ENCODE measurements around the gene HIP1R.
A peak's percentile ranks its signal among the peaks of the same experiment; 100 is the strongest.
"Not testable (repeated sequence)": the region's sequence is repeated elsewhere in the genome, so short reads cannot be mapped to it uniquely, and the experiment has no call there.

HIP1R gene

DNA sequence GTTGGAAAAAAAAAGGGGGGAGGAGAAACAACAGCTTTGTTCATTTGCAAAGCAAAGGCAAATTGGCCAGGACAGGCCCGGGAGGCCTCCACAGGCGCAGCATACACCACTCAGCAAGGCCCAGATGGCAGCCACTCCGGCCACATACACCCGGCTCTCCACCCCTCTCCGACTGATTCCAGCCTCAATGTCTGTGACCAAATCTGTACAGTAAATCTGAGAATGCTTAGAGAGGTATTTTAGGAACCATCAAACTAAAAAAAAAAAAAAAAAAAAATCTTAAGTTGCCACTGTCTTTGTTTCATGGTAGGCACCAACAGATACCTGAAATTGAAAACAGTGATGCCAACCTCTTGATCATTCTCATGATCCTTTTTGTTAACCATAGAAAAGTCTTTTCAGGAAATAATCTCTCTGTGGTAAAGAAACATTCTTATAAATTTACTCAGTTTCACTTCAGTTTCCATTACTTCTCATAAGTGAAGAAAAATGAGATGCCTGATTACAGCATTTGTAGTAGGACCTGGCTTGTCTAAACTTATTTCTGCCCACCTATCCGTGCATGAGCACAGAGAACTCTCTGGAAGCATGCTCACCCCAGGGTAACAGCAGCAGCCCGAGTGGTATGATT lies 40.4 kb downstream of the HIP1R start:
- DNase-seq, result no peak

DNA sequence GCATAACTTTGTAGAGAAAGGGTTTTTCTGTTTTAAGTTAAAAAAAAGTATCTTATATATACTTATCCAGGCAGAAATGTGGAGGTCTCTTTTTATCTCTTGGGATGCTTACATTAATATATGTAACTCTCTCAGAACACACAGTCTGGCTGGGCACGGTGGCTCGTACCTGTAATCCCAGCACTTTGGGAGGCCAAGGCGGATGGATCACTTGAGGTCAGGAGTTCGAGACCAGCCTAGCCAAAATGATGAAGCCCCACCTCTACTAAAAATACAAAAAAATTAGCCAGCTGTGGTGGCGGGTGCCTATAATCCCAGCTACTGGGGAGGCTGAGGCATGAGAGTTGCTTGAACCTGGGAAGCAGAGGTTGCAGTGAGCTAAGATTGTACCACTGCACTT lies 41.0 kb downstream of the HIP1R start:
- DNase-seq, result not testable (repeated sequence)

DNA sequence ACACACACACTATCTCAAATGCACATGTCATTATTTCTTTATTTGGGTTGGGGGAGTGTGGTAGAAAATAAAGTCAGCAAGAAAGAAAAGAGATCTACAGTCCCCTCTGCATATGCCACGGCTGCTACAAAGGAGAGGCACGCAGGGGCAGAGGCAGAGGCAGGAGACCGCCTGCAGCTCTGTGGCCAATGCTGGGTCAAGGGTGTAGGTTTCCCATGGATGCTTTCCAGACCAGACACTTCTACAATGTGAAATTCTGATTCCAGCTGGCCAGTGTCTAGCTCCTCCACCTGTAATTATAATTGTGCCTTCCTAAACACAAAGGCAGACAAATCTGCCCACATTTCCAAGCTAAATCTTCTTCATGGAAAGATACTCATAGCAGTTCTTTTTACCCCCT lies 41.5 kb downstream of the HIP1R start:
- no peak for DNase-seq

DNA sequence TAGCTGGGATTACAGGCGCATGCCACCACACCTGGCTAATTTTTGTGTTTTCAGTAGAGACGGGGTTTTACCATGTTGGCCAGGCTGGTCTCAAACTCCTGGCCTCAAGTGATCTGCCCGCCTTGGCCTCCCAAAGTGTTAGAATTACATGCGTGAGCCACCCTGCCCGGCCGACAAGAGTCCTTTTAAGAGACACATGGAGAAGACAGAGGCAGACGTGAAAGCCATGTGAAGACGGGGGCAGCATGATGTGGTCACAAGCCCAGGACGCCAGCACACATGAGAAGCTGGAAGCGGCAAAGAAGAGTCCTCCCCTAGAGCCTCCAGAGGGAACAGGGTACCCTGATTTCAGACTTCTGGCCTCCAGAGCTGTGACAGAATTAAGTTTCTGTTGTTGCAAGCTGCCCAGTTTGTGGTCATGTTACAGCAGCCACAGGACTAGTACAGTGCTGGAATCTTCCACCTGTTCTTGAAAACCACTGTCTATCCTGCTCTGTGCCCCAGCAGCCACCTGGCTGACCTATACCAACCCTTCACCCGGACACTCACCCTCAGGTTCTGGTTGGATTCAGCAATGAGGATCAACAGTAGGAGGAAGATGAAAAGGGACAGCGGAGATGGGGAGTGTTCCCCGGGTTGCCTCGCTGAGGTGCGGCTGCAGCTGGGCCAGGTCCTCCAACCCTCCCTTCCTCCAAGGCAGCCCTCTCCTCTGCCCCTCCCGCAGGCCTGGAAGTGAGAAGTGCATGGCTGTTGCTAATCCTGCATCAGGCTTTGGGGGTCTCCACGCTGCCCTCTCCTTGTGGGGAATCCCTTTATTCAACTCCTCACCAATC lies 43.7 kb downstream of the HIP1R start:
- no peak for DNase-seq

DNA sequence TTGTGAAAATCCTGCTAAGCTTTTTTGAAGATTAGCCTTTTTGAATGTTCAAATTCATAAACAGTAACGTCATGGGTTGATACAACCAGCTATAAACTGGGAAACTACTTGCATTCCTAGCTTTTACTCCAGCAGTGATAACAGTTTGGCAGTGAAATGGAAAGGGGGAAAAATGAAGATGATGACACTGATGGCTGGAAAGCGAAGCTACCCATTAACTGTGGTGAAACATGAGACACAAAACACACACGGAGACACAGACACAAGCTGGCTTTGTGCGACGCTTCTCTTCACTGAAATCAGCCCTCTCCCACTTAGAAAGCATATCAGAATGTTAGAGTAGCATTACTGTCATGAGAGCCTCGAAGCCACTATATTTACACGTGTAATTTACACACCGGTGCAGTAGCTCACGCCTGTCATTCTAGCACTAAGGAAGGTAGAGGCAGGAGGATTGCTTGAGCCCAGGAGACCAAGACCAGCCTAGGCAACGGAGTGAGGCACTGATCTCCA lies 45.0 kb downstream of the HIP1R start:
- DNase-seq, result no peak

DNA sequence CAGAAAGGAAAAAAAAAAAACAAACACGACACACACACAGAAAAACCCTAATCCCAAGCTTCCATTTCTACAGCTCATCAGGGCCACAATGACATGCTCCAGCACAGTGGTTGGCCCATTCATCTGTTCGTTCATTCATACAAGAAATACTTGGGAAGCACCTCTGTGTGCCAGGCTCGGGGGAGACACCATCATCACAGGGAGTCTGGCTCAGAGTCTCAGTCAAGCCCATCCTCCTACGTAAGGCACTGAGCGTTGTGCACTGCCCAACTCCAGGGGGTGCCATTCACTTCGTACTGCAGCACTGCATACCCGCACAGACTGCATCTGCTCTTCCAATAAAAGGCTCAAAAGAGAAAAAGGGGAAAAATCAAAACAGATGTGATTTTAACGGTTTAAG lies 45.4 kb downstream of the HIP1R start:
- peak; percentile 50 for DNase-seq

DNA sequence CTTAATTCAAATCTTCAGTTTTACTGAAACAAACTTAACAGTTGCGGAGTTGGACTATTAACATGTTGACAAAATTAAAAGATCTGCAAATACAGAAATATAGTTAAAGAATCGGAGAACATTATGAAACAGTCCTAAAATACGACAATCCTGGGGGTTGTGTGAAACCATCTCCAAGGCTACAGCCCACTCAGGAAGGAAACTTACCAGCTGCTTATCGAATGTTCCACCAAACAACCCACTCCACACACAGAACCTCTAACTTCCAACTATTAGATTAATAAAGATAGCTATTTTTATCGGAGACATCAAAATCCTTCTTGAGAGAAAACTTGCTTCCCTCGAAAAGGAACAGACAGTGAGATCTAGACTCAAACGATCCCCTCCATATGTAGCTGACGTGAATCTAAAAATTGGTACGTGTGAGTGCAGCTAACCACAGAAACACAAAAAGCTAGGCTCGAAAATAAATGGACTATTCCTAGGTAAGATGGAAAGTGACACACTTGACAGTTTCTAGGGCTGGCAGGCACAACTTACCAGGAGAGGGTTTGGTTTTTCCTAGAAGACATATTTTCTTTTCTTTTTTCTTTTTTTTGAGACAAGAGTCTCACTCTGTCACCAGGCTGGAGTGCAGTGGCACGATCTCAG lies 47.8 kb downstream of the HIP1R start:
- no peak for DNase-seq

DNA sequence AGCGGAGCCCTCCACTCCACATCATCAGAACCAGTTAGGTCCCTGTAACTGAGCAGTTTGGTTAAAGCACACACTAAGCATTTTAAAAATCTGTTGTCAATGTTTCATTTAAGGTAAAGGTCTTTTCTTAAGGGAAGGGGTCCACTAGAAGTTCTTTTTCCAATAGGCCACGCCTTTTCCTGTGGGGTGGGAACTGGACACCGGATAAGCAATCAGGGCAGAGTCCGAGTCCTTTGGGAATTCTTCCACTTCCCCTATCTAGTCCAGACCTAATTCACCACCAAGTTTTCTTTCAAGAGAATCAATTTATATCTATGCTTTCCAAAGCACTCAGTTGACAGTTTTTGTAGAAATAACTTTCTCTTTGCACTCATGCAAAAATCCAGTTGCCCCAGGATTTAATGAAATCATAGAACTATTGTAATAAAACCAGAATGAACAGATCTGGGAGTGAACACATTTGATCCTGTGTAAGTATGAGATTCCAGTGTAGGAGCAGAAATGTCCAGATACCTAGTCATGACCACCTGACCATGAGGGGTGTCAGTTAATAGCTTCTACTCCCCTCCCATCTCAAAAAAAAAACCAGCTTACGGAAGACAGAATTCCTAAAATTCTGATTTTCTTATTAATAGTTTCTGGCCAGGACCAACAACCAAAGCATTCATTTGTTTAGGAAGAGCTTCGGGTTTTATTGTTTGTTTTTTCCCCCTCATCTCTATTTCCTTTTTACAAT lies 49.0 kb downstream of the HIP1R start:
- DNase-seq, result no peak

DNA sequence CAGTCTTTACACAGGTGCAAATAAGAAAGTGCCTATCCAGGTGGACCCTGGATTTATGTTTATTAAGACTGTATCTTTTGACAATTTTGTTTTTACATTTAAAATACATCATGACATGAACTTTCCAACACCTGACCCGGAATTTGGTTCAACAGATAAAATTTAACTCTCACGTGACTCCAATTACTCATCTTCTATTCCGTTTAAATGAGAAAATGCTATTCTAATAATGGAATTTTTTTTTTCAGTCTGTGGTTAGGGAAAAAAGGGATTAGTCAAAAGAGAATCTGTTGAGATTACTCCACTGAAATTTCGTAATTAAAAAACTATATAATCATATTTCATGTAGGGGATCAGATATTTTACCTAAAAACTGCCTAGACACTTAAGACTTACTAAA lies 49.6 kb downstream of the HIP1R start:
- no peak for DNase-seq

DNA sequence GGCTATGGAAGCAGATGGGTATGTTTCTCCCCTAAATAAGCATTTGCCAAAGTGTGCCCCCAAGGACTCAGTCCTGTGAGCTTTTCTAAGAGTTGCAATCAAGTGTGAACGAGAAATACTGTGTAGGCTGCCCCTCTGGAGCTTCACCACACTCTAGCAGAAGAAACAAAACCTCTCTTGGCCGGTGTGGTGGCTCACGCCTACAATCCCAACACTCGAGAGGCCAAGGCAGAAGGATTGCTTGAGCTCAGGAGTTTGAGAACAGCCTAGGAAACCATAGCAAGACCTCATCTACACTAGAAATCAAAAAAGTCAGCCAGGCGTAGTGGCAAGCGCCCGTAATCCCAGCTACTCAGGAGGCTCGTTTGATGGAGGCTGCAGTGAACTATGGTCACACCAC lies 50.9 kb downstream of the HIP1R start:
- no peak for DNase-seq

DNA sequence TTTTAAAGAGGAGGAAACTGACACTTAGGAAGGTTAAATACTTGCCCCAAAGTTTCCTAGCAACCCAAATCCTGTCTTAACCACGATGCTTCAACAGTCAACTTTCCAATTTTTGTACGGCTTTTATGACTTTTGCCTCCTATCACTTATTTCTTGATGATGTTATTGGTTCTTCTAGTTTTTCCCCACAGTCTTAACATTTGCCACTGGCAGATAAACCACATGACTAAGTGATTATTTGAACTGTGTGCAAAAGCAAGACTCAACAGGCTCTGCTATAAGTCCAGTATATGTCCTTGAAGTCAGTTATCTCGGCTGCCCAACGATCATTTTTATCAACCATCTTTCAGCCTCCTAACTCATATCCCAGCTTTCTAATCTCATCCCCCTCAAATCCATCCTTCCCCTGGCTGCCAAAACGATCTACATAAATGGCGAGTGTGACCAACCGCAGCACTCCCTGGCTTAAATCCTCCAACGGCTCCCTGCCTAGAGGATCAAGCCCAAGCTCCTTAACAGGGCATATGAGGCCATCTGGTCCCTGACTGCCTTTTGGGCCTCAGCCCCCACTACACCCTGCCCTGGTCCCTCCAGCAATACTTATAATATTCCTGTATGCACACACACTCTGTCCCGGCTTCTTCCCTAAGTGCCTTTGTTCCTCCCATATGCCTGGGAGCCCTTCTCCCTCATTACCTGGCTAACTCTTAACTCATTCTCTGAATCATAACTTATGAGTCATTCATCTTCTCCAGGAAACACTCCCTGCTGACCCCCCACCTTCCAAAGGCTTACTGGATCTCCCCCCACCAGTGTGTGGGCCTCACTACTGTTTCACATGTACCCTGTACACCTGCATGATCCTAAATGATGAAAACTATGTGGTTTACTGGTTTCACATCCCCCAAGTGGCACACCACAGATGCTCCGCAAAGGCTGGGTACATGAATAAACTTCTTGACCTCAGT lies 51.9 kb downstream of the HIP1R start:
- DNase-seq, result peak; percentile 52

DNA sequence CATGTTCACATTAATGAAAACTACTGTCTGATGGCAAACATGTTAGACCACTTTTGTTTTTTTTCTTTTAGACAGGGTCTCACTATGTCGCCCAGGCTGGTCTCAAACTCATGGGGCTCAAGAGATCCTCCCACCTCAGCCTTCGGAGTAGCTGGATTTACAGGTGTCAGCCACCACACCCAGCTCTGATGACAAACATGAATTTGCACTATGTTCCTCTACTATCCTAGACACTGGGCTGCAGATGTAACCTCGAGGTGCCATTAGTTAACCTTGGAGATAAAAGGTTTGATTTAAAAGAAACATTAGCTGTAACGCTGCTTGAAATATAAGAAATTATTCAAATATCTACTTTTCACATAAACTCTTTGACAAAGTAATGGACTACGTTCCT lies 52.6 kb downstream of the HIP1R start:
- DNase-seq, result no peak

DNA sequence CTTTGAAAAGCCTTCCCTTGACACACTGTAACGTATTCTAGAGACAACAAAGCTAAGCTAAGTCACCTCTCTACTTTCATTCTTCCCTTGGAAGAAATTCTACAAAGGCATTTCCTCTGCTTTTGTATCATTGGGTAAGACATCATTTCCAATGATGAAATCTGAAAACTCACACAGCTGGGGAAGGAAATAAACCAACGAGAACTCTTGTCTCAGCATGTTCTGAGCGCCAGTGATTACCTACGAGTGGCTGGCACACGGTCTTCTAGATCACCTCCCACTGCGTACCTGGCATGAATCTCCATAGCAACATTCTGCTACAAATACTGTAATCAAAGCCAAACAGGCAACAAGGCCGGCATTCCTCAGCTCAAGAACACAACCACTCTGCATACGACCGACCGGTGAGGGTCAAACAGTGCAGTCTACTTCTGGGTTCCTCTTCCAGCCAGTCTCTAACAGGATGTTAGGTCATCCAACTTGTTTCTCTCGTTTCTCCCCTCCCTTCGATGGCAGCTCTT lies 53.0 kb downstream of the HIP1R start:
- peak; percentile 44 for DNase-seq

DNA sequence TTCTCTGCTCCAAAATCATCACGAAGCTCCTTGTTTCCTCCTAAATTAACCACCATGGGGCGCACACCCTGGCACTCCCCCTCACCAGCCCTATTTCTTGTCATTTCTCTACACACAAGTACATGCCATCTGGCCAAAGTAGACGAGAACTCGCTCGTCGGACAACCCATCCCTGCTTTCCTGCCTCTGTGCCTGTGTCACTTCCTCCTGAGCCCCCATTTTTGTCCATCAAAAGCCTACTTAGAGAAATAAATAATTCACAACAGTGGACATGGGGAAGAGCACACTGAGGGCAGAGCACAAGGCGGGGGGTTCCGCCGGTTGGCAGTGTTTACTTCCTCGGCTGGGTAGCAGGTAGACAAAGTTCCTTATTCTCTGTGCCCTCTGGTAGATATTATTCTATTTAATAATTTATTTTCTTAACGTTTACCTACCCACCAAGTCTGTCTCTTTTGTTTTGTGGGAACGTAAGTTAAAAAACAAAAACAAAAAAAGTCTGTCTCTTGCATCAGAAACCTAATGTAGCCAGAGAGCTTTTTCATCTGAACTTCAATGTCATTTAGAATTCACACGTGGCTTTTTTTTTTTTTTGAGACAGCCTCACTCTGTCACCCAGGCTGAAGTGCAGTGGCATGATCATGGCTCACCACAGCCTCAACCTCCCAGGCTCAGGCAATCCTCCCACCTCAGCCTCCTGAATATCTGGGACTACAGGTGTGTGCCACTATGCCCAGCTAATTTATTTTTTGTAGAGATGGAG lies 54.7 kb downstream of the HIP1R start:
- no peak for DNase-seq

DNA sequence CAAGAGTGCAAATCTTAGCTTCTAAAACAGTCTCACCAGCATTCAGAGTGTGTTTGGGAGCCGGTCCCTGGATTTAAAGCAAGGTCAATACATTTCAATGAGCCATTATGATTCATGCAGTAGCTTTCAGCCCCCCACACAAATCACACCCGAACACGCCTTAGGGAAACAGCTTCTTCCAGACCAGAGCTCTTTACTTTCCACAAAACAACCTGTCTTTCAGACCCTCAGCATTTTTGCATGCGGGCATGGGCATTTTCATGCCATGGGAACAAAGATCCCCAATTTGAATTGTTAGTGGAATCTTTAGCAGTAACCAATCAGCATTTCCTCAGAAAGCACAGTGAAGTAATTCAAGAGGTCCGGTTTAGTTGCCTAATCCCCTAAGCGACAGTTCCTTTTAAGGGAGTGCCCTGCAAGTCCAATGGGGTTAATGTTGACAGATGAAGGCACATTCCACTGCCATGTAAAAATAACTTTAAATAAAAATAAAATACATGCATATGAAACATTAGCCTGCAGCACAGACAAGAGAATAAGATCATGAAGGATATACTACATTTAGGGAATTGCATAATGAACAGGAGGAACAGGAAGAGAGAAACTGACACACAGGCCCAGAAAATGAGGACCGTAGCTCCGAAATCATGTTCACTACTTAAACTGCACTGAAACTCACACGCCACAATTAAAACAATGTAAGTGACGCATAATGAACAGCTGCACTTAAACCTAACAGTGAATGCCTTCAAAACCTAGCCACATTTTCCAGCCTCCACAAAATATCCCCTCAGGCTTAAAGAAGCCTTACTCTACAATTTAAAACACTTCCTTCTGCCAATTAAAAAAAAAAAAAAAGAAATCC lies 56.6 kb downstream of the HIP1R start:
- no peak for DNase-seq

DNA sequence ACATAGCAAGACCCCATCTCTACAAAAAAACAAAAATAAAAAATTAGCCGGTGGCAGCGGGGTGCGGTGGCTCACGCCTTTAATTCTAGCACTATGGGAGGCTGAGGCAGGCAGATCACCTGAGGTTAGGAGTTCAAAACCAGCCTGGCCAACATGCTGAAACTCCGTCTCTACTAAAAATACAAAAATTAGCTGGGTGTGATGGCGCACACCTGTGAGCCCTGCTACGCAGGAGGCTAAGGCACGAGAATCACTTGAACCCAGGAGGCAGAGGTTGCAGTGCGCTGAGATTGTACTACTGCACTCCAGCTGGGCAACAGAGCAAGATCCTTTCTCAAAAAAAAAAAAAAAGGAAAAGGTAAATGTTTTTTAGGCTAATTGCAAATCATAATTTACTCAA lies 57.5 kb downstream of the HIP1R start:
- not testable (repeated sequence) for DNase-seq

DNA sequence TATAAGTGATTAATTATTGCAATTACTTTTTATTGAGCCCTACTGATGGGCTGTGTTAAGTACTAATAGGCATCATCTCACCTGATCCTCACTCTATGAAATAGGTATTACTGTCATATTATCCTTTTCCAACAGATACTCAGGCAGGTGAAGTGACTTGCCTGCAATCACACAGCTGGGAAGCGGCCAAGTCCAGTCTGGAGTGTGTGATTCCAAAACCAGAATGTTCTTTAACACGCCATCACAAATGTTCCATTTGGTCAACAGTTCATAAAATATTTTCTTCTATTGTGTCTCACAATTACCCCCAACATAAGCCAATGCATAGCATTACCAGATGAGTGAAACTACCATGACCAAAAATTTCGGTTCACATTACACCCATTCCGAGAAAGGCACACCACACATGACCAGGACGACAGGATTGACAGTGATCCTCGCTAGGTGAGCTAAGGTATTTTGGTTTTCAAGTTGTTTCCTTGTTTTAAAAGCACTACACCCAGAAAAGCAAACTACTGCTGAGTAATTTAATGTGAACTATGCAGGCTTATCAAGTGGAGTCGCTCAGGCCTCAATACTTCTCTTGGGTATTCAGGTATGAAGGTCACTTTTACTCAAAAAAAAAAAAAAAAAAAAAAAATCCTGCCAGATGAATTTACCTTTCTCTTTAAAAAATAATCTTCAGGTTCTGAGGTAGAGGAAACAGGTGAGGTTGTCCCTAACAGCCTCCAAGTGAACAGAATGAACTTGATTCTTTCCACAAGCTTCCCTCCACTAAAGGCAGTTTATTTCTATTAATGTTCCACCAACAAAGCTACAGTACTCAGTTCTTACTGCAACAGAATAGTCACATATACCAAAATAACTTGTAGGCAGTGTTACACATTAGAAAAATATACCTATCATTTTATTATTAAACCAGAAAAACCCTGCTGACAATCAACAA lies 58.2 kb downstream of the HIP1R start:
- no peak for DNase-seq
